GM12878 (cell line): ENCODE results near the gene CBR3. TPM values are rescaled to one million over a fixed set of nuclear protein-coding genes. Genes with fewer than 3 reads are reported as not detected.

Source experiments
- ATAC-seq: fragments of 200-7000 bp; cut with Tn5 transposase; 3 replicates; pipeline ENCODE4 v1.9.1; 2020; ENCODE audit warnings: mild to moderate bottlenecking, moderate library complexity
- BruUV-seq: library from RNA; stranded (reverse); fragments of 400-500 nt; replicated peaks from 2 replicates; lab custom pipeline; 2021; lab: Mats Ljungman, UMichigan
- CTCF ChIA-PET: fragments of 300-600 bp; sonication (Branson Sonifier 250); formaldehyde crosslinking; extraction: SDS; loops from one replicate; lab custom pipeline; 2021; ENCODE audit warnings: inconsistent platforms; lab: Yijun Ruan, JAX
- POLR2A ChIA-PET: fragments of 350-600 bp; formaldehyde crosslinking; extraction: SDS; loops from one replicate; lab custom pipeline; 2021; ENCODE audit warnings: inconsistent platforms; lab: Charles Lee
- RAD21 ChIA-PET: fragments of 300-600 bp; sonication (Branson Sonifier 250); formaldehyde crosslinking; loops from one replicate; lab custom pipeline; 2023; ENCODE audit warnings: antibody characterized with exemption; ENCODE audit not compliant: unreplicated experiment; lab: Charles Lee
- SMC1A ChIA-PET: fragments of 300-600 bp; sonication (Branson Sonifier 250); formaldehyde crosslinking; loops from one replicate; lab custom pipeline; 2023; ENCODE audit not compliant: unreplicated experiment, uncharacterized antibody; lab: Charles Lee
- DNase-seq: peaks from one replicate; pipeline ENCODE4 v3.0.0-alpha.2; 2011; ENCODE audit warnings: low read depth, low spot score
- FAIRE-seq: peaks from 3 replicates; lab custom pipeline; 2011; peaks lifted over from hg19 to GRCh38; lab: Jason Lieb, UNC
- H2AFZ ChIP-seq: 2 replicates; pipeline ENCODE4 v1.6.0; 2011; ENCODE audit warnings: low read depth, low read length, control low read depth; ENCODE audit not compliant: control insufficient read depth
- H3K27ac ChIP-seq: 2 replicates; pipeline ENCODE4 v1.5.1; 2011; ENCODE audit warnings: control low read depth; ENCODE audit not compliant: control insufficient read depth, insufficient read depth
- H3K27me3 ChIP-seq, 2 experiments: replicated peaks in 1 of 2; 2 replicates each; pipeline versions ENCODE4 v1.6.0 to v1.6.1; 2011; ENCODE audit warnings: low read length in 1 of 2; ENCODE audit not compliant: control insufficient read depth in 2 of 2, insufficient read depth in 2 of 2
- H3K36me3 ChIP-seq, 2 experiments: 2 replicates each; pipeline ENCODE4 v1.5.1; 2011; ENCODE audit warnings: low read length in 1 of 2; ENCODE audit not compliant: control insufficient read depth in 2 of 2, insufficient read depth in 2 of 2
- H3K4me1 ChIP-seq: 2 replicates; pipeline ENCODE4 v1.6.1; 2011; ENCODE audit warnings: mild to moderate bottlenecking, low read length, moderate library complexity, mixed read lengths; ENCODE audit not compliant: control insufficient read depth, insufficient read depth
- H3K4me2 ChIP-seq: 2 replicates; pipeline ENCODE4 v1.6.0; 2011; ENCODE audit warnings: control low read depth; ENCODE audit not compliant: control insufficient read depth, insufficient read depth
- H3K4me3 ChIP-seq: fragments of 200-600 bp; sonication (generic); 2 replicates; pipeline ENCODE4 v1.5.1; 2016
- H3K79me2 ChIP-seq: 2 replicates; pipeline ENCODE4 v1.6.0; 2011; ENCODE audit warnings: low read length; ENCODE audit not compliant: control insufficient read depth, insufficient read depth
- H3K9ac ChIP-seq: 2 replicates; pipeline ENCODE4 v1.8.0; 2011; ENCODE audit warnings: low read length, control low read depth, mixed read lengths; ENCODE audit not compliant: control insufficient read depth, insufficient read depth
- H3K9me3 ChIP-seq: replicated peaks from 3 replicates; pipeline ENCODE4 v1.5.1; 2011; ENCODE audit warnings: mild to moderate bottlenecking, low read length; ENCODE audit not compliant: control insufficient read depth, insufficient read depth
- H4K20me1 ChIP-seq: 2 replicates; pipeline ENCODE4 v1.6.0; 2011; ENCODE audit not compliant: control insufficient read depth, insufficient read depth
- CREM ChIP-seq: IDR thresholded peaks from 2 replicates; pipeline ENCODE4 v1.6.1; 2014; ENCODE audit warnings: antibody characterized with exemption, low read depth
- GABPA ChIP-seq: IDR thresholded peaks from 2 replicates; pipeline ENCODE4 v1.6.1; 2014; ENCODE audit warnings: antibody characterized with exemption, low read depth, mild to moderate bottlenecking, inconsistent platforms
- IKZF2 ChIP-seq, 2 experiments: fragments of 450-650 bp; IDR thresholded peaks; 2 replicates each; pipeline ENCODE4 v1.6.1; 2017; ENCODE audit warnings: mild to moderate bottlenecking in 2 of 2, moderate library complexity in 2 of 2
- JUNB ChIP-seq: IDR thresholded peaks from 2 replicates; pipeline ENCODE4 v1.6.1; 2016; ENCODE audit warnings: antibody characterized with exemption, mild to moderate bottlenecking
- KLF5 ChIP-seq: fragments of 450-650 bp; IDR thresholded peaks from 2 replicates; pipeline ENCODE4 v1.6.1; 2014; ENCODE audit warnings: mild to moderate bottlenecking; ENCODE audit not compliant: partially characterized antibody
- MXI1 ChIP-seq: fragments of 150-350 bp; IDR thresholded peaks from 2 replicates; pipeline ENCODE4 v1.6.1; 2011; ENCODE audit warnings: low read depth, mild to moderate bottlenecking, inconsistent platforms, low read length, improper control_type of control experiment
- RCOR1 ChIP-seq: conservative IDR thresholded peaks from 2 replicates; pipeline ENCODE4 v1.6.1; 2012; ENCODE audit warnings: low read depth, low read length, improper control_type of control experiment
- SIX5 ChIP-seq: IDR thresholded peaks from 2 replicates; pipeline ENCODE4 v1.6.1; 2011; ENCODE audit warnings: mild to moderate bottlenecking, low read depth, low read length, moderate library complexity; ENCODE audit not compliant: severe bottlenecking
- SP1 ChIP-seq: IDR thresholded peaks from one replicate; pipeline ENCODE4 v1.6.1; 2011; ENCODE audit warnings: low read depth, low read length
- SREBF1 ChIP-seq: IDR thresholded peaks from 2 replicates; pipeline ENCODE4 v1.6.1; 2012; ENCODE audit warnings: mild to moderate bottlenecking, low read length
- SUZ12 ChIP-seq: fragments of 200-600 bp; sonication (generic); IDR thresholded peaks from one replicate; pipeline ENCODE4 v1.6.1; 2018; ENCODE audit warnings: antibody characterized with exemption, mild to moderate bottlenecking; ENCODE audit not compliant: unreplicated experiment
- ZNF24 ChIP-seq: fragments of 450-650 bp; IDR thresholded peaks from 2 replicates; pipeline ENCODE4 v1.6.1; 2017; ENCODE audit warnings: antibody characterized with exemption, mild to moderate bottlenecking
- WGBS: methylation state at CpG from one replicate; pipeline ENCODE4 v1.1.6; 2016; ENCODE audit warnings: low lambda C conversion rate; ENCODE audit not compliant: insufficient replicate concordance, insufficient coverage; ENCODE audit errors: missing lambda C conversion rate; 5-methylcytosine and 5-hydroxymethylcytosine counted together
- in situ Hi-C: fragments of 300-500 bp; cut with MboI; formaldehyde crosslinking; loops from 9 replicates; pipeline ENCODE4 v1.14.3; 2018; ENCODE audit warnings: mixed read lengths
- intact Hi-C: fragments of 100-400 bp; cut with micrococcal nuclease; formaldehyde crosslinking; loops from one replicate; pipeline ENCODE4 v1.14.2; 2022; ENCODE audit not compliant: unreplicated experiment
- polyA plus RNA-seq, 11 experiments: library from polyadenylated mRNA; depleted of rRNA in 4 of 11; unstranded in 6 of 11; stranded (reverse) in 5 of 11; fragments of >200 nt; fragmentation: Nextera tagmentation in 4 of 11; fragmentation: Illumina TruSeq in 1 of 11; extraction: Ambion mirVana in 4 of 11; extraction: Trizol in 1 of 11; gene quantifications; 1 replicate in 1 of 11; 2 replicates in 10 of 11; pipeline versions ENCODE4 v1.2.1 to v1.2.3, GENCODE V29; 2011 to 2016; ENCODE audit warnings: inconsistent platforms in 2 of 11, missing spikeins in 2 of 11, low read depth in 1 of 11
- total RNA-seq, 4 experiments: library from RNA; depleted of rRNA in 3 of 4; stranded (reverse); fragments of >200 nt in 3 of 4; fragmentation: Illumina TruSeq in 1 of 4; extraction: Trizol in 1 of 4; gene quantifications; 2 replicates each; pipeline versions ENCODE4 v1.2.1 to v1.2.3, GENCODE V29; 2013 to 2021
- TF ChIP-seq, protein P1 (sequence below): fragments of 450-650 bp; conservative IDR thresholded peaks from 2 replicates; pipeline ENCODE4 v1.6.1; 2017; ENCODE audit warnings: mild to moderate bottlenecking, moderate library complexity
- TF ChIP-seq, protein P2 (sequence below): IDR thresholded peaks from 2 replicates; pipeline ENCODE4 v1.6.1; 2011; ENCODE audit warnings: low read depth, low read length, improper control_type of control experiment, borderline replicate concordance
- TF ChIP-seq, protein P3 (sequence below): IDR thresholded peaks from 2 replicates; pipeline ENCODE4 v1.6.1; 2012; ENCODE audit warnings: low read length, inconsistent platforms
- TF ChIP-seq, protein P4 (sequence below): fragments of 450-650 bp; IDR thresholded peaks from 2 replicates; pipeline ENCODE4 v1.6.1; 2018; ENCODE audit warnings: mild to moderate bottlenecking, low read depth, moderate library complexity; ENCODE audit not compliant: partially characterized antibody

The CBR3 gene
- total and polyA plus RNA-seq, 10 of the 15 experiments (the other 5 are each of a cell fraction or from before 2014, with no cell fraction given) = 0.48 to 17.2 (median 11.2) TPM

DNA sequence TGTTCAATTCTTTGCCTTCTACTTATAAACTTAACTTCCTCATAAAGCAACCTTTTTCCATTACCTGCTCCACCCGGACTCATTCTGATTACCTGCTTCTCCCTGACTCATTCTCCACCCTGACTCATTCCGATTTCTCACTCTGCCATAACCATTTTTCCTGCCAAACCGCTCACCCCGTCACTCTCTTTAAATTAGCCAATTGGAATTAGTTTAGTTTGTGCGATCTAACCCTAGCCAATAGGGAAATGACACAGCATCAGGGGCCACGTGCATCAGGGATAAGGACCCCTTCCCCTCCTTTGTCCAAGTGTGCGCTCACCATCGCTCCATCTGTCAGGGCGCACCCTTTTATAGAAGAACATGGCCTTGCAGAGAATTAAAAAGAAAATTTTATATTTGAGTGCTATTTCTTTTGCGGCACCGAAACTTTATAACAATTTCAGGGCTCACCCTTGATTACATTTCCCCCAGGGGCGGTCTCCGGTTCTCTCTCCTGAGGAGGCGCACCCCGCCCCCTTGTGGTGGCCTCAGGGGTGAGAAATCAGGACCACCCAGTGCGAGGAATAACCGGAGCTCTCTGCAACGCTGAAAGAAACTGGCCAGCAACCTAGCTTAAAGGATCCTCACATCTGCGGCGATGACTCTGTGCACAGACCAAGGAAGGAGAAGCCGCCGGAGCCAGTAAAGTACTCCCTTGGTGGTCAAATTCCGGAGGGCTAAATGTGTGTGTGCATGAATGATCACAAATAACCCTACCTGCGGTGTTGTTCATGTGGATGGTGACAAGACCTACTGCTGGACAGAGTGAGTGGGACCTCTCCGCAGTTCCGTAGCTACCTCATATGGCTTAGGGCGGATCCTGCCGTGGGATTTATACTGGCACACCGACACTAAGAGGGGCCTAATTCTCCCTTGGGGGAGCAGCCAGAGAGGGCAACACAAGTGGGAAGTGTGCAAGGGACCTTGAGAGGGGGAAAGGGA, 30.3 kb upstream of the CBR3 start:
- 47% methylated on average over 25 of the region's 29 CpGs for WGBS
- CTCF ChIA-PET = interaction anchor here (0.7 to 2.2 kb wide), 6 partner anchors 8 to 46 kb away, joined by 3 to 11 read pairs (median 5); partner anchors contain the start of gene SETD4
- TF ChIP-seq, protein P1, sequence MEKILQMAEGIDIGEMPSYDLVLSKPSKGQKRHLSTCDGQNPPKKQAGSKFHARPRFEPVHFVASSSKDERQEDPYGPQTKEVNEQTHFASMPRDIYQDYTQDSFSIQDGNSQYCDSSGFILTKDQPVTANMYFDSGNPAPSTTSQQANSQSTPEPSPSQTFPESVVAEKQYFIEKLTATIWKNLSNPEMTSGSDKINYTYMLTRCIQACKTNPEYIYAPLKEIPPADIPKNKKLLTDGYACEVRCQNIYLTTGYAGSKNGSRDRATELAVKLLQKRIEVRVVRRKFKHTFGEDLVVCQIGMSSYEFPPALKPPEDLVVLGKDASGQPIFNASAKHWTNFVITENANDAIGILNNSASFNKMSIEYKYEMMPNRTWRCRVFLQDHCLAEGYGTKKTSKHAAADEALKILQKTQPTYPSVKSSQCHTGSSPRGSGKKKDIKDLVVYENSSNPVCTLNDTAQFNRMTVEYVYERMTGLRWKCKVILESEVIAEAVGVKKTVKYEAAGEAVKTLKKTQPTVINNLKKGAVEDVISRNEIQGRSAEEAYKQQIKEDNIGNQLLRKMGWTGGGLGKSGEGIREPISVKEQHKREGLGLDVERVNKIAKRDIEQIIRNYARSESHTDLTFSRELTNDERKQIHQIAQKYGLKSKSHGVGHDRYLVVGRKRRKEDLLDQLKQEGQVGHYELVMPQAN = no peak
- TF ChIP-seq SIX5 (no peak), SREBF1 (no peak), JUNB (peak; percentile 17; the same call in 1 of the 2 replicates), RCOR1 (no peak), GABPA (no peak), CREM (0 out of 2 replicates have a peak, but pooled peaks have one; percentile 18), SUZ12 (no peak), SP1 (no peak), ZNF24 (no peak), KLF5 (no peak), MXI1 (no peak), IKZF2 (IDR thresholded peaks at IDR 0.05) (no peak)
- TF ChIP-seq, protein P2, sequence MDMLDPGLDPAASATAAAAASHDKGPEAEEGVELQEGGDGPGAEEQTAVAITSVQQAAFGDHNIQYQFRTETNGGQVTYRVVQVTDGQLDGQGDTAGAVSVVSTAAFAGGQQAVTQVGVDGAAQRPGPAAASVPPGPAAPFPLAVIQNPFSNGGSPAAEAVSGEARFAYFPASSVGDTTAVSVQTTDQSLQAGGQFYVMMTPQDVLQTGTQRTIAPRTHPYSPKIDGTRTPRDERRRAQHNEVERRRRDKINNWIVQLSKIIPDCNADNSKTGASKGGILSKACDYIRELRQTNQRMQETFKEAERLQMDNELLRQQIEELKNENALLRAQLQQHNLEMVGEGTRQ = no peak
- TF ChIP-seq, protein P3, sequence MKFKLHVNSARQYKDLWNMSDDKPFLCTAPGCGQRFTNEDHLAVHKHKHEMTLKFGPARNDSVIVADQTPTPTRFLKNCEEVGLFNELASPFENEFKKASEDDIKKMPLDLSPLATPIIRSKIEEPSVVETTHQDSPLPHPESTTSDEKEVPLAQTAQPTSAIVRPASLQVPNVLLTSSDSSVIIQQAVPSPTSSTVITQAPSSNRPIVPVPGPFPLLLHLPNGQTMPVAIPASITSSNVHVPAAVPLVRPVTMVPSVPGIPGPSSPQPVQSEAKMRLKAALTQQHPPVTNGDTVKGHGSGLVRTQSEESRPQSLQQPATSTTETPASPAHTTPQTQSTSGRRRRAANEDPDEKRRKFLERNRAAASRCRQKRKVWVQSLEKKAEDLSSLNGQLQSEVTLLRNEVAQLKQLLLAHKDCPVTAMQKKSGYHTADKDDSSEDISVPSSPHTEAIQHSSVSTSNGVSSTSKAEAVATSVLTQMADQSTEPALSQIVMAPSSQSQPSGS = no peak
- TF ChIP-seq, protein P4, sequence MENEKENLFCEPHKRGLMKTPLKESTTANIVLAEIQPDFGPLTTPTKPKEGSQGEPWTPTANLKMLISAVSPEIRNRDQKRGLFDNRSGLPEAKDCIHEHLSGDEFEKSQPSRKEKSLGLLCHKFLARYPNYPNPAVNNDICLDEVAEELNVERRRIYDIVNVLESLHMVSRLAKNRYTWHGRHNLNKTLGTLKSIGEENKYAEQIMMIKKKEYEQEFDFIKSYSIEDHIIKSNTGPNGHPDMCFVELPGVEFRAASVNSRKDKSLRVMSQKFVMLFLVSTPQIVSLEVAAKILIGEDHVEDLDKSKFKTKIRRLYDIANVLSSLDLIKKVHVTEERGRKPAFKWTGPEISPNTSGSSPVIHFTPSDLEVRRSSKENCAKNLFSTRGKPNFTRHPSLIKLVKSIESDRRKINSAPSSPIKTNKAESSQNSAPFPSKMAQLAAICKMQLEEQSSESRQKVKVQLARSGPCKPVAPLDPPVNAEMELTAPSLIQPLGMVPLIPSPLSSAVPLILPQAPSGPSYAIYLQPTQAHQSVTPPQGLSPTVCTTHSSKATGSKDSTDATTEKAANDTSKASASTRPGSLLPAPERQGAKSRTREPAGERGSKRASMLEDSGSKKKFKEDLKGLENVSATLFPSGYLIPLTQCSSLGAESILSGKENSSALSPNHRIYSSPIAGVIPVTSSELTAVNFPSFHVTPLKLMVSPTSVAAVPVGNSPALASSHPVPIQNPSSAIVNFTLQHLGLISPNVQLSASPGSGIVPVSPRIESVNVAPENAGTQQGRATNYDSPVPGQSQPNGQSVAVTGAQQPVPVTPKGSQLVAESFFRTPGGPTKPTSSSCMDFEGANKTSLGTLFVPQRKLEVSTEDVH = no peak

More for the DNA sequence above, 30.3 kb upstream of the CBR3 start:
- in situ Hi-C loops = no loop called here
- DNase-seq (no peak), ATAC-seq (peak; percentile 61), FAIRE-seq (no peak)
- Histone ChIP-seq H3K79me2 (no peaks in the 10 kb centered on the region), H3K27ac (no peak overlapping the region), H3K9me3 (no peaks in the 10 kb centered on the region), H3K4me1 (peaks cover 4% of the 10 kb centered on the region; the same call in 1 of the 2 replicates), H2AFZ (no peak overlapping the region), H4K20me1 (no peaks in the 10 kb centered on the region), H3K4me3 (no peak overlapping the region), H3K27me3 (peaks cover 0 to 5% of the 10 kb centered on the region in 2 experiments; a peak in 2 of 4 replicates), H3K9ac (no peak overlapping the region), H3K36me3 (no peaks in the 10 kb centered on the region), H3K4me2 (peak overlapping the region; percentile 9; the same call in 1 of the 2 replicates)
- SMC1A ChIA-PET = interaction anchor here (0.6 to 1.5 kb wide), 3 partner anchors 11 to 57 kb away, joined by 3 to 6 read pairs (median 3); no protein-coding TSS in a partner anchor
- intact Hi-C loops = no loop called here
- BruUV-seq = no TSS peak
- RAD21 ChIA-PET = interaction anchor here (1.0 kb wide), 1 partner anchor 44 kb away, joined by 3 read pairs; the partner anchor contains the start of gene SETD4
- POLR2A ChIA-PET = no interaction called here
